GM19099 (cell line): ENCODE data around the gene MYO3B.

Experiments
- POLR2A ChIP-seq: IDR thresholded peaks from 3 replicates; pipeline ENCODE4 v1.6.1; 2011; ENCODE audit warnings: low read depth; ENCODE audit not compliant: insufficient read length; ENCODE audit errors: extremely low read depth

The MYO3B gene

GRCh38 chr2:170433448-170433847 lies 255.5 kb downstream of the MYO3B start:
- TF ChIP-seq POLR2A = no peak

DNA sequence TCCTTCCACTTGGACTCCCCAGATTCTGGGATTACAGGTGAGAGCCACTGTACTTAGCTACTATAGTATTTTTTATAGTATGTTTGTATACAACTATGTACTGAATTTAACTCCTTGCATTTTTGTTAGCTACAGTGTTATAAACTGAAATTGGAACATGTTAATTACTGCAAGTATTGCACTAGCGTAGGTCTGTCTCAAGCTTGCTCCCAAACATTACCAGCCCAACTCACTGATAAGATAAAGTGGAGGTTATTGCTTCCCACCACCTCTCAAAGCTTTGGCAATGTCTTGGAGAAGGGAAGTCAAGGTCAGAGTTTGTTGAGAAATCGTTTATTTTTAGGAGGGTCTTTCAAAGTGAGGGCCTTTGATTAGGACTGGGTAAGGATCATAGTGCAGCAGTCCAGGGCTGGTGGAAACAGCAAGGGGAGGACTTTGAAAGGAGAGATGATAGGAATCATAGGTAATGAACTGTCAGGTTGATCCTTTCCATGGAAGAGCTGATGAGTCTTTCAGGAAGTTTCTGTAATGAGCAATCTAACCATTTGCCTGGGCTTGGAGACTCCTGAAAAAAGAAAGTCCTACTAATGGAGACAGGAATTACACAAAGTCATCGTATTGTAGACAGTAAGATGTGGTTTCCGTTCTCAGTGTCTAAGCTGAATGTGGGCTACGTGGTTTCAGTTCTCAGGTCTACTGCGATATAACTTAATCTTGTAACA lies 257.1 kb downstream of the MYO3B start:
- TF ChIP-seq POLR2A = no peak

DNA sequence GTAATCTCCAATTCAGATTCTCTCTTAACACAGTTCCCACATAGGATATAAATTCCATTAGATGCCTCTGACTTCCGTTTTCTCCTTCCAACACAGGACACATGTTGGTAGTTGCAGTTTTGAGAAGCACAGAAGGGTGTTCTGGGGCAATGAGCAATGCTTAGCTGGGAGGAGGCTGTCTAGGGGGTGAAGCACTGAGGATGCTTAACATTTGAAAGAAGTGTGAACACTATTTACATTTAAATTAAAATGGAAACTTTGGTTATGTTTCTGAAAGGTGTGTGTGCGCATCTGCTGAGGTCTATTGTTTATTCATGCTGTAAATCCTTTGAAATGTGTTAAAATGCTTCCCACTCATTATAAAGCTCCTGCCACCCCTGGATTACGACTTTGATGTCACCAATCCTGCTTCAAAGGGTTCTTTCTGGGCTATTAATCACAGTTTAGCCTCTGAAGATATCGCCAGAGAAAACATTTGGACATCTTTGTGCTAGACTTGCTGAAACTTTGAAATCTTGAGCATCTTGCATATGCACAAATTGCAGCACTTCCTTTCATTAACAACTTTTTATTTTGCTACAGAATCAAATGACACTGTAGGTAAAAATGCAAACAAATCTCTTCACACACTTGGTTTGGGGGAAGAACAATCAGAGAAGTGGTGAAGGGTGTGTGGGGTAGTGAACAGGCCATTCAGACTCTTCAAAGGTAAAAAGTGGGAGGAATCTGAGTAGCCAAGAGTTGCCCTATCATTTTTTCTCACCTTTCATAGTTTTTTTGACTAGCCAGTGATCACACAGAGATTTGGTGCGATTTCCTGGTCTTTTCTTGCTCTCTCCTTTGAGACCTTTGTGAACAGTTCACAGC lies 258.4 kb downstream of the MYO3B start:
- no peak for TF ChIP-seq POLR2A

DNA sequence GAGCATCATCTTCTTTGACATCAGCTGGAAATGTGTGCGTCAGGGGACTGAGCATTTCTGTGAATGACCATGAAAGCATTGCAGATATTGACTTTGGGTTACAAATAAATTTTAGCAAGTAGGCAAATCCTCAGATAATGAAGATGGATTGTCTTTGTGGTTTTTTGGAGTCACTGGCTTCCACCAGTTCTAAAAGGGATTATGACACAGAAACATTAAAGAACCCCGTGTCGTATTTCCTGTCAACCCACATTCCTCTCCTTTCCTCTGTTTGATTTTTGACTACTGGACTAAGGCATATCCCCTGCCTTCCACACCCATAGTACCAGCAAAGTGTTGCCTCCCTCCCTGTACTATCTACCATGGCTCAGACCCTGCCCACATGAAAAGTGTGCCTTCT lies 268.1 kb downstream of the MYO3B start:
- no peak for TF ChIP-seq POLR2A

DNA sequence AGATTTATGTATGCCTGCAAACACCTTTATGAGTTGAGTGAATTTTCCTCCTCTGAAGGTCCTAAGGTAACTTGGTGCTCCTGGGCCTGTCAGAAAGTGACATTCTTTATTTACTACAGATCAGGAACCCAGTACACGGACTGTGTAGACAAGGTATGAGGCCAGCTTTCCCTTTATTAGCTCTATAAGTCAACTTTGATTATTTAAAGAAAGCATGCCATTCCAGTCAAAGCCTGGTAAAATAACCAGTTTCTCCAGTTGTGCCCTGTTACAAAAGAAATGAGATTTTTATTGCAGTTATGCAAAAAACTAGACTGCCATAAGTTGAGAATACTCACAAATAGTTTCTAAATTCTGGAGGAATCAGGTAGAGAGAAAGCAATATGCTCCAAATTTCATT lies 271.1 kb downstream of the MYO3B start:
- no peak for TF ChIP-seq POLR2A

- TF ChIP-seq POLR2A = no peak
These were observed 276.8 kb downstream of the MYO3B start for GRCh38 chr2:170454471-170455372.

DNA sequence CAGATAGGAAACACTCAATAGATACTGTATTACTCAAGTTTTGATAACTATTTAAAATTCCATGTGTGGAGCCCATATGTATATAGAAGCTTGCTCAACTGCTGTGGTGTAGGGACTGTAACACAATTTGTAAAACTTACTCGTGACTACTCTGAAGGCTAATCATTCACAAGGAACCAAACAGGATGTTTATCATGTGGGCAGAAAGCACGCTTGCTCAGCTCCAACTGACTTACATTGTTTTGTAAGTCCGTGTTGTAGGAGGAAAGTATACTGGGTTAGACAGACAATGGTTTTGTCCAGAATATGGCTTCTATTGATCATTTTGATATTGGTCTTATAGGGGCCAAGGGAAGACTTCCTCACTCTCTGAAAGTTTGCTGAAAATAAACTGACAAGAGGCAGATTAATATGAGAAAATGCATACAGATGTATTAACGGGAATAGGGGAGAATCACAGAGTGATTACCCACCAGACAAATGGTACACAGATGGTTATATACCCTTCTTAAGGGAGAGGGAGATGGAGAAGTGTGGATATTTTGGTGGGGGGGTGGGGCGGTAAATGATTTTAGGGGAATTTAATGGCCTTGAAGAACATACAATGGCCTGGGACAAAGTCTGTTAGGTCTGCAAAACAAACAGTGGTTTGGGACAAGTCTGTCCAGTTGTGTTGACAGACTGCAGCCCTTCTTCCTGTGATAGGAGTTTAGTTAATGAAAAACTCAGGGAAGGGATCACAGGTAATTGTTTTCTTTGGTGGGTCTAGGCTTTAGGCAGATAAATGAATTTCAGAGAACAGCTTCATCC lies 277.9 kb downstream of the MYO3B start:
- TF ChIP-seq POLR2A = no peak

DNA sequence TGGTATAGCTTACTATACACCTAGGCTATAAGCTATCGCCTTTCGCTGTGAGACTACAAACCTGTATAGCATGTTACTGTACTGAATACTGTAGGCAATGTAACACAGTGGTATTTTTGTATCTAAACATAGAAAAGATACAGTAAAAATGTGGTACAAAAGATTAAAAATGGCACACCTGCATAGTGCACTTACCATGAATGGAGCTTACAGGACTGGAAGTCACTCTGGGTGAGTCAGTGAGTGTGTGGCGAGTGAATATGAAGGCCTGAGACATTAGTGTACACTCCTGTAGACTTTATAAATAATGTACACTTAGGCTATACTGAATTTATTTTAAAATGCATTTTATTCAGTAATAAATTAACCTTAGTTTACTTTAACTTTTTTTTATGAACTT lies 279.0 kb downstream of the MYO3B start:
- TF ChIP-seq POLR2A = no peak

GRCh38 chr2:170457742-170458141 lies 279.8 kb downstream of the MYO3B start:
- TF ChIP-seq POLR2A = no peak

- no peak for TF ChIP-seq POLR2A
These were observed 283.9 kb downstream of the MYO3B start for GRCh38 chr2:170461889-170462288.

- TF ChIP-seq POLR2A = no peak
These were observed 284.7 kb downstream of the MYO3B start for GRCh38 chr2:170462433-170463205.

DNA sequence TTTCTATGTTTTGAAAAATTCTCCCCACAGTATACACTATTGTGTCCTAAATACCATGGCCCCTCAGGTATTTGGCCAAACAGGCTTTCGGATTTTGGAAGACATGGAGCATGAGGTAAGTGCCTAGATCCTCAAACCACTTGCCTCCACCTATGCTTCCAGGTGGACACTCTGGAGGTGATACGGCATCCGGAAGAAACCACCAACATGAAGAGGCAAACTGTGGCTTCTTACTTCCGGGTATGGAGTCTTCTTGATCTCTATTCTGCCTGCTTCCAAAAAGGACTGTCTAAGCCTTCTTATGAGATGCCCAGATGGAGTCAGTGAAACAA lies 285.2 kb downstream of the MYO3B start:
- TF ChIP-seq POLR2A = no peak

DNA sequence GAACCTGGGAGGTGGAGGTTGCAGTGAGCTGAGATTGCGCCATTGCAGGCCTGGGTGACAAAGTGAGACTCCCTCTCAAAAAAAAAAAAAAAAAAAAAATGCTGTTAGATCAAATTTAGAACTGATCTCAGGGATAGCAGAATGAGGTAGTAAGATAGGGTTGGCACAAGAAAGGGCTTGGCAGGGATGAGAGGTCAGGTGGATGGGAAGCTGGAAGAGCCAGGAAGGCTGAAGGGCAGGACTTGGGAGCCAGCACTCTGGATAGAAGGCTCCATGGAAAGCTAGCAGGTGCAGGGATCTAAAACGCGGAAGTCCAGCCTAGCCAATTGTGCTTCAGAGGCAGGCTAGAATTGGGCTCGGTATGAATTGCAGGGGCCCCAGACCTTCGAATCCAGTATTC lies 286.3 kb downstream of the MYO3B start:
- no peak for TF ChIP-seq POLR2A

GRCh38 chr2:170465241-170465640 lies 287.3 kb downstream of the MYO3B start:
- no peak for TF ChIP-seq POLR2A
